GM18867 (cell line): ENCODE measurements around the gene ZNF532.

Source experiments
- ATAC-seq: cut with Tn5 transposase; IDR thresholded peaks from one replicate; pipeline ENCODE4 v1.9.1; 2021; ENCODE audit warnings: mild to moderate bottlenecking, moderate library complexity; ENCODE audit not compliant: unreplicated experiment

Gene ZNF532

DNA sequence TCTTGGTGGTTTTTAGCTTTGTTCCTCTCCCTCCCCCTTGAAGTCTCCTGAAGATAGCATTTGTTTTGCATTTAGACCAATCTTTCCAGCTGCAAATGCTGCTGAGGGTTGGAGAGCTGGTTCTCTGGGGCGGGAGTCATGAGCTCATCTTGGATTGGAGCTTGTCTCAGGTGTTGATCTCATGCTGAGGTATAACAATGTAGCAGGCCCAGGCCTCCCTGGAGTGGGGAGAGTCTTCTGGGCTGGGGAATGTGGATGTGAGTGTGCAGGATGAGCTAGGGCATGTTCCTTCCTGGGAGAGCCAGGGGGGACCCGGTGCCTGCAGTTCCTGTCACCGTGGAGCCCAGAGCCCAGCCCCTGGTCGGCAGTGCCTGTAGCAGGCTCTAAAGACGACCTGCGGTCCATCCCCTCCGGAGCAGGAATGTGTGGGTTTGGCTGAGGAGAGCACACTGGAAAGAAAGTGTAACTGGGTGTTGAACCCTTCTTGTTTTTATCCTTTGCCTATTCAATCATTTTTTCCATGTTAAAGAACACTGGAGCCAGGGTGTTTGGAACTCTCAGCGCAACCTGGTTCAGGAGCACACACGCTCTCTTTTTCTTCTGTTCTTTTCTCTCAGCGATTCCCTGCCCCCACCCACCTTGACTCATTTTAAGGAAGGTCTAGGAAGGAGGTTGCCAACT, 2.7 kb downstream of the ZNF532 start:
- no peak for ATAC-seq

DNA sequence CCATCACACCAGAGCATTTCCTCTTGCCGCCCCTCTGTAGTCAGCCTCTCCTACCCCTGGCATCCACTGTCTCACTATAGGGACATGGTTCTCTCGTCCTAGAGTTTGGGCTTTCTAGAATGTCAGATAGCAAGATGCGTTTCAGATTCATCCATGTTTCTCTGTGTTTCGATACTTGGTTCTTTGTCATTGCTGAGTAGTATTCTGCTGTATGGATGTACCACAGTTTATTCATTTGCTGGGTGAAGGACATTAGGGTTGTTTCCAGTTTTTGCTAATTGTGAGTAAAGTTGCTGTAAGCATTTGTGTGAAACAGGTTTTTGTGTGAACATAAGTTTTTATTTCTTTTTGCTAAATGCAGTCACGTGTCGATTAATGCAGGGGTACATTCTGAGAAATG, 3.8 kb downstream of the ZNF532 start:
- ATAC-seq: no peak

DNA sequence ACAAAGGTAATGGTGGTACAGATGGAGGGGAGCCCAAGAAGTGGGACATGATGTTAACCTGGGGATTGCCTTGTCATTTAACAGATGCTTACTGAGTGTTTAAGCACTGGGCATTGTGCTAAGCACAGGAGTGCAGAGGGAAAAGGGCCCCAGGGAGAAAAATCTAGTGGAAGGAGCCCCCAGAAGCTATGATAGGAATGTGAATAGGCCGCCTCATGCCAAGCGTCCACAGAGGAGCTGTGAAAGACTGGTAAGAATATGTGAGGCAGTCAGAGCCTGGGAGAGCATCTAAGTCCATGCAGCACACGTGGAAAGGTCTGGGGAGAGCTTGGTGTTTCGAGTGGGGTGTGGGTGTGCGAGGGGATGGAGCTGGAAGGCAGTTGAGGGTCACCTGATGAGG, 5.5 kb downstream of the ZNF532 start:
- ATAC-seq: no peak

DNA sequence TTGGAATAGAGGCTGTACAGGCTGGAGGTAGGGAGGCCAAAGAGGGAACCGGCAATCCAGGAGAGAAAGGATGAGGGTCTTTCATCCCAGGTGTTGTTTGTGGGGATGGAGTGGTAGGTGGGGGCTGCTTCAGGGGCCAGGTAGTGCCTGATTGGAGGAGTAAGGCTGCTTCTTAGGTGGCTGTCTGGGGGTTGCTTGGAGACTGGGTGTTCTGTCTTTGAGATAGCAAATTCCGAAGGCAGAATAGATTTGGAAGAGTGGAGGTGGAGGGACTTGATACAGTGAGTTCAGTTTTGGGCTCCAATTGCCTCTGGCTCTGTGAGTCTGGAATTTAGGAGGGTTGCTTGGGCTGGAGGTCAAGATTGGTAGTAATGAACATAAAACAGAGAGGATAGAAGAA, 5.9 kb downstream of the ZNF532 start:
- no peak for ATAC-seq

DNA sequence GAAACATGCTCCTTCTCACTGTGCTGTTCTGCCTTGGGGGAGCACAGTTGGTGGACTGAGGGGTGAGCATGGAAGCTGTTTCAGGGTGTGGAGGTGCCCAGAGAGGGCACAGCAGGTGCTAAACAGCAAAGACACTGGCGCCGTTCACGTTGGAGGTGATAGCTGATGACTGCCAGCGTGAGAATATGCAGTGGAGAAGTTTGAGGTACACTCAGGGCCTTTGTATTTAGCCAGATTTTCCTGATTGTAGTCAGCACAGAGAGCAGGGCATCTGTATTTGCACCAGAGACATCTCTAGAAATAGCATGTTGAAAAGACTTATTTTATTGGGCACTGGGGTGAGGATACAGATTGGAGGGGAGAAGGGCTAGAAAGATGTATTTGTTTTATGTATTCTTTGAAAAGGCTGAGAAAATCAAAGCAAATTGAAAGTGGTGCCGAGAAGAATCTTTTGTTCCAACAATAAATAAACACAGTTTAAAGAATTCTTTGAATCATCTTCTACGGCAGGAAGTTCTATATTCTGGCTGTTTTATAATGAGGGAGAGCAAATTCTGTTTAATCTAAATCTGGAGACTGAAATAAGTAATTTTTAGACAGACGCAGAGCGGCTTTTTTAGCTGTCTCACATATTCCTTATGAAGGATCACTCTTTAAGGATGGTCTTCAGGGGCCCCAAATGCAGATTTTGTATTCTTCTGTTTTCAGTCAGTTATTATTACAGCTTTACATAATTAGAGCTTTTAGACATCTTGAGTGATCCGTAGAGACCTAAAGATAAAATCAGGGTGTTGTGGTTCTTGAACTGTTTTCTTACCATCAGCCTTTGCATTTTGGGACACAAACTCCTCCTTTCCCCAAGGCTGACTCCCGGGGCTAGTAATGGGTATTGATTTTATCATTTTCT, 7.1 kb downstream of the ZNF532 start:
- no peak for ATAC-seq

DNA sequence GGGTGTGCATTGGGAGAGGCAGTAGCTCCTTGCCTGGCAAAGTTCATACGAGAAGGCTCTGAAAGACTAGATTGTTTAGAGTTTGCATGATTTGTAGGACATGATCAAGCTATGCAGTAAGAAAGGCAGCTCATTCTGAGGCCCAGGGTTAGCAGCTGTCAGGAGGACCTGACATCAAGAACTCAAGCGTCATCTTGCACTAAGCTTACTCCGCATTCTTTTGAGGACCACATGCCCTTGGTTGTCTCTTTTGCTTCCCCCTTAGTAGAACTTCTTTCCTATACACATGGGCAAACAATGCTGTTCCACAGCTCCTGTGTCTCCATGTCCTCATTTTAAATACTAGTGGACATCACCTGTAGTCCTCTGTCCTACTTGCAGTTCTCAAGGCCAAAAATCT, 14.0 kb downstream of the ZNF532 start:
- ATAC-seq: no peak

DNA sequence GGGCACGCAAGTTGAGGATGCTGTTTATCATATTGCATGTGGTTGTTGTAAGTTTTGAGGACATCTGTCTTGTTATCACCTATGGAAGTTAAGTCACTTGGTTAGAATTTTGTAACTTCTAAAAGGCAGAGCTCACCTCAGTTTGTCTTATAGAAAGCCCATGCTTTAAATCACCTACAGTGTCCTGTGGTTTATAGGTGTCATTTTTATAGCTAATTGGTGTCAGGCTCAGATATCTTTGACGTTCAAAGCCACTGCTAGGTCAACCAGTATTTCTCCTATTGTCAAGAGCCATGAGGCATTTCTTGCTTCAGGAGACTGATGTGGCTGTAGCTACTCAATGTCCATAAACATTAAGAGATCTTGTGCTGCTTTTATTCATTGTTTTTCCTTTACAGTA, 16.8 kb downstream of the ZNF532 start:
- ATAC-seq: no peak

DNA sequence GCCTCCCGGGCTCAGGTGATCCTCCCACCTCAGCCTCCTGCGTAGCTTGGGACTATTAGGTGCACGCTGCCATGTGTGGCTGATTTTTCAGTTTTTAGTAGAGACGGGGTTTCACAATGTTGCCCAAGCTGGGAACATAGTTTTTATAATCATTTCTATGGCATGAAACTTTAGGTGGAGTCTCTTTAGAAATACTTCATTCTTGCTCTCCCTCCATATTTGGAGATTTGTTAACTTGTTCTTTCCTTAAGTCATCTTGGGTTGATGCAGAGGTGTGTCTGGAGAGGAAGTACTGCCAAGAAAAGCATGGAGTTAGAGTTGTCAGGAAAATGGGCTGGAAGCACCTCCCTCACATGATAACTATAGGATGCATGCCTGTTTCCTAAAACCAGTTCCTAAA, 17.4 kb downstream of the ZNF532 start:
- ATAC-seq: no peak

DNA sequence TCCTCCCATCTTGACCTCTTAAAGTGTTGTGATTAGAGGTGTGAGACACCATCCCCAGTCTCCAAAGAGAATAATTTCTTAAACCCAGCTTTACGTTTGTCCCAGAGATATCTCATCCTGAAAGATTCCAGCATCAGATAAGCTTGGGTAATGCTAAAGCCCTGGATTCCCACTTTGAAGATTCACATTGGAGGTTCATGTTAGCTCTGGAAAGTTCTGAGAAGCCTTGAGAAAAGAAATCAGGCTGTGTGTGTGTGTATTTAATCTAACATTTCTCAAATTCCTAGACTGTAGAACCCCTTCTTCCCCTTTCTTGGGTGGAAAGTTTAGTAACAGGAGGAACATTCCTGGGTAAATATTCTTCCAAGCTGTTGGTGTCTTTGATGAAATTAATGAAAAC, 18.0 kb downstream of the ZNF532 start:
- no peak for ATAC-seq

DNA sequence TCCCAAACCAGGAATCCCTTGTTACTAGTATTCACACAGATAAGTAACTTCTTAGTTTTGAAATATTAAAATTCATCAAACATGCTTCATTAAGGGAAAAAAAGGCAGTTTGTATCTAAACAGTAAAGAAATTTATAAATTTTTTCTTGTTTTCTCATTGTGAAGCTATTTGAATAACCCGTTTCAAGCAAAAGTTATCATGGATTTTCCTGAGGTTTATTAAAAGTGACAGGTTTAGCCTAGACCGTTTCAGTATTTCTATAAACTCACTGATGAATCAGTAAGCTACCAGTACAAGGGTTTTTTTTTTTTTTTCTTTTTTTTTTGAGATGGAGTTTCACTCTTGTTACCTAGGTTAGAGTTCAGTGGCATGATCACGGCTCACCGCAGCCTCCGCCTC, 20.0 kb downstream of the ZNF532 start:
- no peak for ATAC-seq

DNA sequence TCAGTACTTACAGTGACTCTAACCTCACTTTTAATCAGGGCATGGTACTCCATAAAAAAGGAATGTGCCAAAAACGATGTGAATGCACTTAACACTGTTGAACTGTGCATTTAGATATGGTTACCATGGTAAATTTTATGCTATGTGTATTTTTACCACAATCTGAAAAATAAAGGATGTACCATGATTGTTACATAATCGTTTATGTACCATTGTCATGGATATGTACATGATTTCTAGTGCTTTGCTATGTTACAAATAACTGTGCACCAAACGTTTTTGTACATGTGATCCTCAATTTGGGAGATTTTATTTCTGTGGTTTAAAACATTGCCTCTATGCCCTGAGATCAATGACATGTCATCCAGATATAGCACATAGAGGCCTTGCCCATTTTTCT, 21.8 kb downstream of the ZNF532 start:
- no peak for ATAC-seq

DNA sequence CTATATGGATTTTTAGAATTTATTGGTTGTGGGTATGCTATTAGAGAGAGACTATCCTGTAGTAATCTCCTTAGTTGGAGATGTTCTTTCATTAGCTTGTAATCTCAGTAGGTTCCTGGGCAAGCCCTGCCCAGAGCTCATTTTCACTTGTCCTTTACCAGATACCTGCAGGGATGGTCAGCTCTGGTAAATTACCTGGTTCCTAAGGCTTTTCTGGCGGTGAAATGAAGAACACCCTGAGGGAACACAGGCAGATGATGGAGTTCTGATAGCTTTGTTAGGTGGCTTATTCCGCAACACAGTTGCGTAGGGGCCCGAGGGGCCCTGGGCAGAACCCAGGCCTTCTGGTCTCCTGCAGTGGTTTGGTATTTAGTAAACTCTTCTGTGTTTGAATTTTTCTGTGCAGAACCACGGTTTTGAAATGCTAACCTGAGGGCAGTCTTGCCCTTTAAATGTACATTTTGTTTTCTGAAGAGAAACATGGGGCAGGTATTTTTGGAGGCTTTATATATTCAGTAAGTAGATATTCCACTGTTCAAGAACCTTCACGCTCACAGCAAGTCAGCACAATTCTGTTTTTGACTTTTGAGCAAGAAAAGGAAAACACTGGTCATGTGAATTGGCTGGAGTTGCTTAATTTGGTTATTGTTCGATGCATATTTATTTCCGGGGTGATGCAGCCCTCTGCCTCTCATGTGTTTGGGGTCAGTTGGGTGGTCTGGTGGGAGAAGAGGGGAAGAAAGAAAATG, 22.4 kb downstream of the ZNF532 start:
- ATAC-seq: no peak

DNA sequence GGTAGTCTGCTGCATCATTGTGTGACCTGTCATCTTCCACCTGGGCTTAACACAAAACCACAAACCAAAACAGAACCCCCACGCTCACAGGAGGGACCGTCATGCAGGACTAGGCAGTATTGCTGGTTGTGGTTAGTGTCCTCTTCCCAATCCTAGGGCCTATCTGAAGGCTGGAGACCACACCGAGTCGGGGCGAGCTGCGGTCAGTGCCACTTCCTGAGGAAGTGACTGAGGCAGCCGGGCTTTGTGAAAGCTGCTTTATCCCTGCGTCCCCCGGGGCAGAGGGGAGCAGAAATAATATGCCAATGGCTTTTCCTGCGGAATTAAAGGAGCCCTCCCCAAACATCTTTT, 22.9 kb downstream of the ZNF532 start:
- ATAC-seq: no peak

DNA sequence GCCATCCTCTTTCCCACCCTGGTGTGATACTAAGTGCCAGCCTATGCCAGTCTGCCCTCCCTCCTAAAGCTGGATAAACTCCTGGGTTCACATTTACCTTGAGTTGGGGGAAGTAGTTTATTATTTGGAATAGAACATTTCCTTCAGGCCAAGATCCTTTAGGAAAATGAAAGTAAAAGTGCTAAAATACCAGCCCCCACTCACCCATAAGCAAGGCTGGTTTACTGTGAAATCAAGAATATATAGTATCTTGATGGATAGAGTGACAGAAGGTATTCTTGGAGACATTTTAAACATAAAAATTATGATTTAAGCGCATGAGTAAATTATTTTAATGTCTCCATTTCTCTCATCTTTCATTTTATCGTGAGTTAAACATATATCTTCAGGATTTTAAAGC, 27.1 kb downstream of the ZNF532 start:
- no peak for ATAC-seq

DNA sequence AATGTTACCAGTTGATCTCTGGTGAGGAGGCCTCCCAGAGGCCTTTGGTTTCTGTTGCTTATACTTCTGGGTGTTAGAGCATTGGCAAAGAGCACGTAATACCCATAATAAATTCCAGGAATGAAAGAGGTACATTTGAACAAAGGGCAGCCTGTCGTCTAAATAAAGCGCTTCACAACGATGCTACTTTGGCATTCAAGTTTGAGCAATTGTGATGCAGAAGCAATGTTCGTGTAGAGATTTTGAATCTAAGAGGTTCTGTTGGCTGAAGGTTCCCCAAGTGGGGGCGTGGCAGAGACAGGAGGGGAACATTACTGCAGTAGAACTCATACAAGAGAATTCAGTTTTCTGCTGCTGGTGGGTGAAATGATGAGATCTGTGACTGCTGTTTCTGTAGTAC, 27.8 kb downstream of the ZNF532 start:
- ATAC-seq: no peak

DNA sequence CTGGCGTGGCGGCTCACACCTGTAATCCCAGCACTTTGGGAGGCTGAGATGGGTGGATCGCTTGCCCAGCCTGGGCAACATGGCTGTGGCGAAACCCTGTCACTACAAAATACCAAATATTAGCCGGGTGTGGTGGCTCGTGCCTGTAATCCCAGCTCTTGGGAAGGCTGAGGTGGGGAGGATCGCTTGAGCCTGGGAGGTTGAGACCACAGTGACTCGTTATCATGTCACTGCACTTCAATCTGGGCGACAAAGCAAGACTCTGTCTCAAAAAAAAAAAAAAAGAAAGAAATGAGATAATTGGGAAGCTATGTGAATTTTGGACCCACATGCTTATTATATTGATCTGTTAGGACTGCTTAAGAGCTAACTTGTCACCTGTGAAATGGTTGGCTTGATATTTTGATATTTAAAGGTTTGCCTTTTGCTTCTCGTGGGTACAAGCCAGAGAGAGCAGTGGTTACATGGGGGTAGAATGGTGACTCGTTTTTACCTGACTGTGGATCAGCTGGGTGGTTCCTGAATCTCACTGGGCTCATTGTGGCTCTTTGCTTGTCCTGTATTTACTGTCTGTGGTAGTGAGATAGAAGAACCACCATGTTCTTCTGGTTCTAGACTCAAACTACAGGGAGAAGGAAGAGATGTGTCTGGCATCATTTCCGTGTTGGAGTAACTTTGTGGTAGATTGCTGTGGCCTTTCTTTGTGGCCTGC, 28.9 kb downstream of the ZNF532 start:
- no peak for ATAC-seq

DNA sequence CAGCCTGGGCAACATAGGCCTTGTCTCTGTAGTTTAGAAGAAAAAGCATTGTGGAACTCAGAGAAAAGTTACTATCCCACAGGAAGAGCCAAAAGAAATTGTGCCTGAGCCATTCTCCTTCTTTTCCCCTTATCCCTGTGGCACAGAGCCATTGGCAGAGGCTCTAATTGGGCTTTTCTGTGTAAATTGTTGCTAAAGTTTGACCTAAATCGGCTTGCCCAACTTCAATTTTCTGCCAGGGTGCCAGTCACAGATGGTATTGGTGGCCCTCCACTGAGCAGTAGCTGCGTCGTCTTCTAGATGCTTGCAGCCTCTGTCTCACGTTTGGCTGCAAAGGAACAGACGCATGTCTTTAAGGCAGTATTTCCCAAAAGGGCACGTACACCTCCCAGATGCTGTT, 30.3 kb downstream of the ZNF532 start:
- ATAC-seq: no peak

DNA sequence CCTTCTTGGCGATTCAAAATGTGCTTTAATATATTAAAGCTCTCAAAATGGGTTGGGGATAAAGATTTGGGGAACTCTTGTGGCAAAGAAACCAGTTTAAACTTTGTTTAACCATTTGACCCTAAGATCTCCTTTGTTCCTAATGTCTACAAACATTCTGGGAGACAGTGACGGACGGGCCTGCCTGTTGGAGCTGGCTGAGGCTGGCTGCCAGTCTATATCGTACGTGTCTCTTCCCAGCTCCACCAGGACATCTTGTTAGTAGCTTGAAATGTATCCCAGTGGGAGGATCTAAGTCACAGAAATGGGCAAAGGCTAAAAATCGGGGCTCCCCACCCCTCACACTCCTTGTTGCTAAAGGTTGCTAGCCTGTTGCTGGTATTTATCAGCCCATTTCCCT, 30.7 kb downstream of the ZNF532 start:
- ATAC-seq: no peak

DNA sequence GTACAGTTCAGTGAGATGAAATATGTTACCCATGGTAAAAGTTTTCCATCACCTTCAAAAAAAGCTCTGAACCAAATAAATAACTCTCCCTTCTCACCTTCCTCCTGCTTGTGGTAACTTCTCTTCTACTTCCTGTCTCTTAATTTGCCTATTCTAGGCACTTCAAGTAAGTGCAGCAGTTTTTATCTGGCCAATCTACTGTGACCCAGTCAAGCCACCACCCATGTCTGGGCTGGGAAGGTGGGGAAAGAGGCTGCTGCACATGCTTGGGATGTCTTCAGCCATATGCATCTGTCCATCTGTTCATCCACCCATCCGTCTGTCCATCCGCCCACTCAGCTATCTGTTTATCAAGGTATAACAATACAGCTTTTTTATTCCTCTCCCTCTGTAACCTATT, 31.6 kb downstream of the ZNF532 start:
- peak; percentile 89 for ATAC-seq

DNA sequence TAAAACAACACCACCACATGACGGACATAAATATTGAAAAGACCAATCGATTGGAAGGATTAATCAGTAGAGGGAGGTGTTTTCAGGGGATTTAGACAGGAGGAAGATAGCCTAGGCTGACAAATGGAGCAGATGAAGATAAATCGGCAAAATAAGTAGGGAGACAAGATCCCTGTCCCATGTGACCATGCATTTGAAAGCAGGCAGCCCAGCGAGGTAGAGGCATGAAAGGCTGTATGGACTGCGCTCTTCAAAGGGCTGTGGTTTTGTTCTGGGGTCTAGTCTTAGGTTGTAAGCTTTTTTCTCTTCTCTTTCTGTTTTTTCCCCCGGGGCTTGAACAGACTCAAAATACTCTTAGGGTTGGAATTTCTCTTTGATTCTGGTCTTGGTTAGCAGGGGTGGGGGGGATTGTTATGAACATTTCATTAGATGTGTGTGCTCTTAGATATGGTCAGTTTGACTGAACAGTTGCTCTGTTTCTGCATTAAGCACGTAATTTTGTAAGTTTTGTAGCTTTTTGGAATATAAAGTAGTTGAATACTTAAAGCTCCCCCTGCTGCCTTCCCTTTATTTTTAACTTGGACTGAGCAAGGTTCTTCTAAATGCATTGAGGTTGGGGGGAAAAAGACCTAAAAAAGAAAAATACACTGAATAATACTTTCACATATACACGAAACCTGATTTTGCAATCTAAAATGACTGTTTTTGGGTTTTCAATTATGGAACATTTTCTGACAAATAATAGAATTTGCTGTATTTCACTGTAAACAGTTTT, 32.2 kb downstream of the ZNF532 start:
- no peak for ATAC-seq
